ENCODE data around the gene TMEM108. TPM values are rescaled to one million over a fixed set of nuclear protein-coding genes. Genes with fewer than 3 reads are reported as not detected.
A peak's percentile ranks its signal among the peaks of the same experiment; 100 is the strongest.

TMEM108 gene
- total and polyA plus RNA-seq, 2 of the 4 experiments (the other 2 are of a cell fraction): 0.18 to 2.2 TPM

GRCh38 chr3:133426721-133427120, 388.5 kb downstream of the TMEM108 start:
- DNase-seq (peak; percentile 86), ATAC-seq (ENCODE audit: low read depth) (peak; percentile 61)
- peaks cover 2% of the 10 kb centered on the region; the same call in 1 of the 2 replicates for H3K4me1 ChIP-seq (ENCODE audit: control insufficient read depth, insufficient read depth, low read length)
- H2BK20ac ChIP-seq (ENCODE audit: low read depth, low read length): no peak overlapping the region
- H3K4ac ChIP-seq (ENCODE audit: low read depth, low read length): no peak overlapping the region
- H3K36me3 ChIP-seq (ENCODE audit: control insufficient read depth, insufficient read depth, low read length): no peaks in the 10 kb centered on the region
- H3K9ac ChIP-seq (ENCODE audit: low read depth, low read length): no peak overlapping the region
- H3K9me3 ChIP-seq (ENCODE audit: control insufficient read depth, insufficient read depth, low read length): no peaks in the 10 kb centered on the region
- no peak overlapping the region for H4K5ac ChIP-seq (ENCODE audit: low read depth, low read length)
- no peak overlapping the region for H2BK15ac ChIP-seq (ENCODE audit: low read depth, low read length)
- peaks cover 3% of the 10 kb centered on the region for H3K27me3 ChIP-seq (ENCODE audit: control insufficient read depth, insufficient read depth, low read length)
- H2BK120ac ChIP-seq (ENCODE audit: low read depth, low read length): no peak overlapping the region
- no peak overlapping the region for H3K4me2 ChIP-seq (ENCODE audit: low read depth, low read length)
- intact Hi-C loops (cut with micrococcal nuclease): no loop called here
- H2AK9ac ChIP-seq (replicated peaks; ENCODE audit: low read depth, low read length, poor library complexity): no peak overlapping the region
- no peak overlapping the region for H4K91ac ChIP-seq (ENCODE audit: insufficient read depth, low read depth, low read length)
- H3K9me1 ChIP-seq (ENCODE audit: insufficient read depth, low read length): peaks cover 2% of the 10 kb centered on the region; the same call in 1 of the 2 replicates
- H2AFZ ChIP-seq (replicated peaks; ENCODE audit: low read length, poor library complexity): peak overlapping the region; percentile 44
- H3K27ac ChIP-seq (ENCODE audit: insufficient read depth, low read length): no peak overlapping the region
- BruUV-seq (replicated peaks): no TSS peak
- dilution Hi-C loops (cut with HindIII; ENCODE audit: low sequenced_read_pairs, unreplicated experiment): no loop called here
- no peak overlapping the region for H3K23ac ChIP-seq (ENCODE audit: low read depth, low read length)
- H3K4me3 ChIP-seq (ENCODE audit: insufficient read depth, low read depth, low read length): no peak overlapping the region
- H3K14ac ChIP-seq (replicated peaks; ENCODE audit: low read depth, low read length): no peak overlapping the region
- 0 out of 2 replicates have a peak, but pooled peaks have one; percentile 32 for TF ChIP-seq MXI1 (IDR thresholded peaks at IDR 0.05; ENCODE audit: borderline replicate concordance, low read depth, low read length)
- no peak for TF ChIP-seq CHD1 (IDR thresholded peaks at IDR 0.05; ENCODE audit: low read depth, low read length)
- TF ChIP-seq USF2 (IDR thresholded peaks at IDR 0.05; ENCODE audit: low read depth, low read length): no peak
- TF ChIP-seq MAFK (IDR thresholded peaks at IDR 0.05; ENCODE audit: low read depth, low read length): no peak
- TF ChIP-seq CEBPB (IDR thresholded peaks at IDR 0.05; ENCODE audit: low read depth, low read length): peak; percentile 49; the same call in 1 of the 2 replicates
- TF ChIP-seq BHLHE40 (IDR thresholded peaks at IDR 0.05; ENCODE audit: low read depth, low read length): peak; percentile 60
- no peak for TF ChIP-seq MAZ (IDR thresholded peaks at IDR 0.05; ENCODE audit: borderline replicate concordance, low read depth, low read length)
- H2AK5ac ChIP-seq (ENCODE audit: low read depth, low read length): no peak overlapping the region
- no peak overlapping the region for H3K56ac ChIP-seq (ENCODE audit: extremely low read depth, insufficient read depth, low read length)
- no peaks in the 10 kb centered on the region for H3K79me1 ChIP-seq (ENCODE audit: low read depth in 1 of 2, low read length in 2 of 2)
- no CpG with 5 or more reads among the region's 2 CpGs for WGBS, 2 experiments (ENCODE audit: extremely low coverage in 2 of 2, insufficient read length in 1 of 2)
- H2BK5ac ChIP-seq (ENCODE audit: low read depth, low read length, poor library complexity, severe bottlenecking): no peak overlapping the region
- no peak overlapping the region for H3K18ac ChIP-seq (ENCODE audit: low read depth, low read length)
- ChIA-PET POLR2A (ENCODE audit: unreplicated experiment) (no interaction called here), CTCF (no interaction called here)
- H4K20me1 ChIP-seq (ENCODE audit: insufficient read depth, low read length): no peaks in the 10 kb centered on the region
- H4K8ac ChIP-seq (ENCODE audit: low read depth in 2 of 2, low read length in 2 of 2): no peak overlapping the region
- in situ Hi-C loops (cut with MboI; ENCODE audit: low sequenced_read_pairs): loop anchor here (10.0 kb wide), 2 partner anchors 382 to 692 kb away; no protein-coding TSS in a partner anchor
